Esophagus squamous epithelium (tissue), 4 donors: ENCODE results near the gene METTL21C.

Experiments used
- CTCF ChIP-seq, 6 experiments: fragments of 450-650 bp in 4 of 6; fragments of 200-600 bp in 2 of 6; sonication (generic) in 2 of 6; IDR thresholded peaks; one replicate each; pipeline ENCODE4 v1.5.1; 2016 to 2019; ENCODE audit warnings: antibody characterized with exemption in 6 of 6, mild to moderate bottlenecking in 4 of 6, moderate library complexity in 4 of 6
- POLR2A ChIP-seq, 4 donors: fragments of 450-650 bp; IDR thresholded peaks; one replicate each; pipeline ENCODE4 v1.6.1; 2017; ENCODE audit warnings: antibody characterized with exemption in 4 of 4, mild to moderate bottlenecking in 4 of 4, moderate library complexity in 3 of 4

- TF ChIP-seq CTCF (IDR thresholded peaks at IDR 0.05) = no peak
- no peak for TF ChIP-seq POLR2A (IDR thresholded peaks at IDR 0.05)
These were observed 51.2 kb downstream of the METTL21C start for GRCh38 chr13:102643656-102644055.
